Measurements from ENCODE around the gene SUCLA2. TPM values are rescaled to one million over a fixed set of nuclear protein-coding genes. Genes with fewer than 3 reads are reported as not detected.

SUCLA2 gene
- total RNA-seq, 5 donors from 2014 or later (not counting 1 experiment from before 2014, with no cell fraction given) = 22.7 to 31.2 (median 29.4) TPM

DNA sequence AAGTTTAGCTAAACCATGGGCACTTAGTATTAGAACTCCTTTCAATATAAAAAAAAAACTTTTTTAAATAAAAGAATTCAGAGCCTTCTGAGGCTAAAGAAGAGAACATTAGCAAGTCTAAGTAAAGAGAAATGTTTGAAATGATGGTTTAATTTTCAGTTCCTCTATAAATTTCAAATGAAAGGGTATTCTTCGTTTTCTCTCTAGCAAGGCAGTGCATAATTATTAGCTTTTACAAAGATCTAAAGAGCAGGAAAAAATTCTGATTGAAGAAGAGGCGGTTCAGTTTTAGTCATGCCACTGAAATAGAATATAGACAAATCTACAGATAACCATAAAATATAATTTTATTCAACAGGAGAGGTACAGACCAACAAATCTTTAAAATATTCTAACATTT lies 18.0 kb downstream of the SUCLA2 start:
- DNase-seq = no peak
- Mint-ChIP-seq H3K4me1 (peaks cover 0 to 11% (median 2%) of the 10 kb centered on the region in 3 donors), H3K36me3 (peaks cover 52% of the 10 kb centered on the region), H3K27ac (no peak overlapping the region), H3K27me3 (no peaks in the 10 kb centered on the region), H3K9me3 (no peaks in the 10 kb centered on the region), H3K4me3 (no peak overlapping the region)
- peaks cover 0 to 15% of the 10 kb centered on the region in 2 donors for H3K36me3 ChIP-seq (ENCODE audit: control insufficient read depth in 2 of 2, extremely low read depth in 1 of 2, insufficient read depth in 1 of 2, low read length in 1 of 2)
- CTCF ChIA-PET = no interaction called here
- no CpG with 5 or more reads among the region's 2 CpGs for WGBS (ENCODE audit: insufficient coverage)
- POLR2A ChIA-PET = no interaction called here
- H3K9me3 ChIP-seq = no peaks in the 10 kb centered on the region
- H3K4me3 ChIP-seq (ENCODE audit: control insufficient read depth in 1 of 2, extremely low read depth in 1 of 2, low read length in 1 of 2) = no peak overlapping the region
- H3K27ac ChIP-seq (ENCODE audit: low read length) = no peak overlapping the region
- ATAC-seq (replicated peaks in 1 of 4) = no peak
- no peaks in the 10 kb centered on the region for H3K27me3 ChIP-seq (replicated peaks in 1 of 2; ENCODE audit: control insufficient read depth in 2 of 2, extremely low read depth in 1 of 2, insufficient read depth in 2 of 2, low read length in 1 of 2)
- no peaks in the 10 kb centered on the region for H3K4me1 ChIP-seq (ENCODE audit: control insufficient read depth in 1 of 2, extremely low read depth in 1 of 2, insufficient read depth in 2 of 2, low read length in 2 of 2)

DNA sequence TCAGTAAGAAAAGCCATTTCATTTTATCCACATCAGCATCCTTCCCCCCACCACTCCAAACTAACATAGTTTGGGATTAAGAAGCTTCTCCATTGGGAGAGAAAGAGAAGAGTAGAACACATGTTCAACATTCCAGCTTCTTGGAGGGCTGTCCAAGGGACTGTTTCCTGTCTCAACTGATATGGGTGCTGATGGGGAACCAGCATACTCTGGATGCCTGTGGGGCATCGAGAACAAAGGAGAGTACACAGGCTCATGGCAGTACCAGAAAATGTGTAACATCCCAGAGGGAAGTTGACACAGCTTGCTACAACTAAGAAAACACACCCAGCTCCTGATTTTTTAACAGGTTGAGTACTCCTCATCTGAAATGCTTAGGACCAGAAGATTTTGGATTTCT lies 24.7 kb downstream of the SUCLA2 start:
- Mint-ChIP-seq H3K4me3 (no peak overlapping the region), H3K36me3 (peaks cover 77% of the 10 kb centered on the region), H3K27me3 (no peaks in the 10 kb centered on the region), H3K9me3 (peaks cover 0 to 11% (median 5%) of the 10 kb centered on the region in 3 donors), H3K27ac (no peak overlapping the region), H3K4me1 (peaks cover 2 to 16% (median 3%) of the 10 kb centered on the region in 3 donors)
- CTCF ChIA-PET = interaction anchor here in 1 of 2 donors (0.7 kb wide), 1 partner anchor 864 kb away, joined by 3 read pairs; no protein-coding TSS in a partner anchor
- H3K27ac ChIP-seq (ENCODE audit: low read length) = no peak overlapping the region
- POLR2A ChIA-PET = interaction anchor here in 1 of 2 donors (0.6 kb wide), 1 partner anchor 1057 kb away, joined by 3 read pairs; no protein-coding TSS in a partner anchor
- WGBS (ENCODE audit: insufficient coverage) = 100% methylated on average over 1 of the region's 1 CpG
- H3K27me3 ChIP-seq (replicated peaks in 1 of 2; ENCODE audit: control insufficient read depth in 2 of 2, extremely low read depth in 1 of 2, insufficient read depth in 2 of 2, low read length in 1 of 2) = no peaks in the 10 kb centered on the region
- H3K9me3 ChIP-seq = peaks cover 2% of the 10 kb centered on the region
- no peak for DNase-seq
- H3K4me1 ChIP-seq (ENCODE audit: control insufficient read depth in 1 of 2, extremely low read depth in 1 of 2, insufficient read depth in 2 of 2, low read length in 2 of 2) = no peaks in the 10 kb centered on the region
- ATAC-seq (replicated peaks in 1 of 4) = no peak
- H3K36me3 ChIP-seq (ENCODE audit: control insufficient read depth in 2 of 2, extremely low read depth in 1 of 2, insufficient read depth in 1 of 2, low read length in 1 of 2) = peaks cover 0 to 11% of the 10 kb centered on the region in 2 donors
- H3K4me3 ChIP-seq (ENCODE audit: control insufficient read depth in 1 of 2, extremely low read depth in 1 of 2, low read length in 1 of 2) = no peak overlapping the region

- H3K4me3 ChIP-seq (ENCODE audit: control insufficient read depth in 1 of 2, extremely low read depth in 1 of 2, low read length in 1 of 2) = no peak overlapping the region
- Mint-ChIP-seq H3K27me3 (no peaks in the 10 kb centered on the region), H3K9me3 (peaks cover 0 to 11% (median 4%) of the 10 kb centered on the region in 3 donors), H3K27ac (no peak overlapping the region), H3K36me3 (peaks cover 69% of the 10 kb centered on the region), H3K4me1 (no peaks in the 10 kb centered on the region), H3K4me3 (no peak overlapping the region)
- POLR2A ChIA-PET = interaction anchor here in 1 of 2 donors (0.7 kb wide), 1 partner anchor 628 kb away, joined by 7 read pairs; no protein-coding TSS in a partner anchor
- CTCF ChIA-PET = interaction anchor here in 1 of 2 donors (0.7 kb wide), 1 partner anchor 35 kb away, joined by 3 read pairs; no protein-coding TSS in a partner anchor
- H3K9me3 ChIP-seq = no peaks in the 10 kb centered on the region
- no peak for ATAC-seq (replicated peaks in 1 of 4)
- DNase-seq = no peak
- no peaks in the 10 kb centered on the region for H3K4me1 ChIP-seq (ENCODE audit: control insufficient read depth in 1 of 2, extremely low read depth in 1 of 2, insufficient read depth in 2 of 2, low read length in 2 of 2)
- H3K27ac ChIP-seq (ENCODE audit: low read length) = no peak overlapping the region
- no peaks in the 10 kb centered on the region for H3K27me3 ChIP-seq (replicated peaks in 1 of 2; ENCODE audit: control insufficient read depth in 2 of 2, extremely low read depth in 1 of 2, insufficient read depth in 2 of 2, low read length in 1 of 2)
- H3K36me3 ChIP-seq (ENCODE audit: control insufficient read depth in 2 of 2, extremely low read depth in 1 of 2, insufficient read depth in 1 of 2, low read length in 1 of 2) = peaks cover 9 to 35% of the 10 kb centered on the region in 2 donors
- no CpG with 5 or more reads among the region's 3 CpGs for WGBS (ENCODE audit: insufficient coverage)
These were observed 36.2 kb downstream of the SUCLA2 start for GRCh38 chr13:47964863-47965262.

DNA sequence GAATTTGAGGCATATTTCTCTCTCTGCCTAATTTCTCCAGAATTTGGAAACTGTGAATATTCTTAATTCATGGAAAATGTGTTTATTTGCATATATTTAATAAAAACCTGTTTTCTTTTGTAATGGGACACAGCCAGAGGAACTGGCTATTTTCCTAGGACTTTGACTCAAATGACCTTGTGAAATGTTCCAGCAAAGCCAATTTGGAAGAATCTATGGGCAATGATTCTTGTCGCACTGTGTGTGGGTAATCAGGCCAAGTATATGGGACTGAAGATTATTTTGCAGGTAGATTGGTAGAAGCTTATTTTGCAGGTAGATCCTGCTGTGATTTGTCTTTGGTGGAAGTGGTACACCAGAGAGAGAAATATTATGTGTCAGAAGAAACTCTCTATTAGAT lies 38.8 kb downstream of the SUCLA2 start:
- Mint-ChIP-seq H3K27me3 (no peaks in the 10 kb centered on the region), H3K27ac (no peak overlapping the region), H3K4me1 (no peaks in the 10 kb centered on the region), H3K36me3 (peaks cover 80% of the 10 kb centered on the region), H3K9me3 (peaks cover 0 to 23% (median 14%) of the 10 kb centered on the region in 3 donors), H3K4me3 (no peak overlapping the region)
- H3K4me3 ChIP-seq (ENCODE audit: control insufficient read depth in 1 of 2, extremely low read depth in 1 of 2, low read length in 1 of 2) = no peak overlapping the region
- H3K27ac ChIP-seq (ENCODE audit: low read length) = no peak overlapping the region
- no peaks in the 10 kb centered on the region for H3K4me1 ChIP-seq (ENCODE audit: control insufficient read depth in 1 of 2, extremely low read depth in 1 of 2, insufficient read depth in 2 of 2, low read length in 2 of 2)
- ChIA-PET CTCF (no interaction called here), POLR2A (interaction anchor here in 1 of 2 donors (0.6 kb wide), 1 partner anchor 43 kb away, joined by 4 read pairs; no protein-coding TSS in a partner anchor)
- H3K27me3 ChIP-seq (replicated peaks in 1 of 2; ENCODE audit: control insufficient read depth in 2 of 2, extremely low read depth in 1 of 2, insufficient read depth in 2 of 2, low read length in 1 of 2) = no peaks in the 10 kb centered on the region
- peaks cover 9 to 44% of the 10 kb centered on the region in 2 donors for H3K36me3 ChIP-seq (ENCODE audit: control insufficient read depth in 2 of 2, extremely low read depth in 1 of 2, insufficient read depth in 1 of 2, low read length in 1 of 2)
- ATAC-seq (replicated peaks in 1 of 4) = no peak
- H3K9me3 ChIP-seq = peaks cover 3% of the 10 kb centered on the region
- no peak for DNase-seq
- WGBS (ENCODE audit: insufficient coverage) = no CpG with 5 or more reads among the region's 1 CpG

- peaks cover 15 to 54% of the 10 kb centered on the region in 2 donors for H3K36me3 ChIP-seq (ENCODE audit: control insufficient read depth in 2 of 2, extremely low read depth in 1 of 2, insufficient read depth in 1 of 2, low read length in 1 of 2)
- H3K36me3 Mint-ChIP-seq = peaks cover 84% of the 10 kb centered on the region
- no peaks in the 10 kb centered on the region for H3K27me3 Mint-ChIP-seq
- 100% methylated on average over 1 of the region's 4 CpGs for WGBS (ENCODE audit: insufficient coverage)
- no peaks in the 10 kb centered on the region for H3K4me1 Mint-ChIP-seq
- no peaks in the 10 kb centered on the region for H3K27me3 ChIP-seq (replicated peaks in 1 of 2; ENCODE audit: control insufficient read depth in 2 of 2, extremely low read depth in 1 of 2, insufficient read depth in 2 of 2, low read length in 1 of 2)
- peaks cover 8% of the 10 kb centered on the region for H3K9me3 ChIP-seq
- no peak overlapping the region for H3K27ac ChIP-seq (ENCODE audit: low read length)
- no peak overlapping the region for H3K4me3 ChIP-seq (ENCODE audit: control insufficient read depth in 1 of 2, extremely low read depth in 1 of 2, low read length in 1 of 2)
- no peak overlapping the region for H3K27ac Mint-ChIP-seq
- no peaks in the 10 kb centered on the region for H3K4me1 ChIP-seq (ENCODE audit: control insufficient read depth in 1 of 2, extremely low read depth in 1 of 2, insufficient read depth in 2 of 2, low read length in 2 of 2)
- peaks cover 4 to 39% (median 24%) of the 10 kb centered on the region in 3 donors for H3K9me3 Mint-ChIP-seq
- H3K4me3 Mint-ChIP-seq = no peak overlapping the region
- CTCF ChIA-PET = no interaction called here
- ATAC-seq (replicated peaks in 1 of 4) = no peak
- no peak for DNase-seq
- POLR2A ChIA-PET = interaction anchor here in 1 of 2 donors (0.5 kb wide), 1 partner anchor 1543 kb away, joined by 4 read pairs; no protein-coding TSS in a partner anchor
These were observed 41.4 kb downstream of the SUCLA2 start for GRCh38 chr13:47959468-47960247.

GRCh38 chr13:47957073-47957472 lies 44.0 kb downstream of the SUCLA2 start:
- ATAC-seq (replicated peaks in 1 of 4) = no peak
- H3K9me3 ChIP-seq = peaks cover 8% of the 10 kb centered on the region
- ChIA-PET CTCF (no interaction called here), POLR2A (no interaction called here)
- peaks cover 4 to 39% (median 24%) of the 10 kb centered on the region in 3 donors for H3K9me3 Mint-ChIP-seq
- H3K4me3 Mint-ChIP-seq = no peak overlapping the region
- WGBS (ENCODE audit: insufficient coverage) = 88% methylated on average over 4 of the region's 5 CpGs
- H3K4me1 Mint-ChIP-seq = no peaks in the 10 kb centered on the region
- peaks cover 6 to 42% of the 10 kb centered on the region in 2 donors for H3K36me3 ChIP-seq (ENCODE audit: control insufficient read depth in 2 of 2, extremely low read depth in 1 of 2, insufficient read depth in 1 of 2, low read length in 1 of 2)
- DNase-seq = no peak
- no peaks in the 10 kb centered on the region for H3K4me1 ChIP-seq (ENCODE audit: control insufficient read depth in 1 of 2, extremely low read depth in 1 of 2, insufficient read depth in 2 of 2, low read length in 2 of 2)
- peaks cover 89% of the 10 kb centered on the region for H3K36me3 Mint-ChIP-seq
- H3K27me3 ChIP-seq (replicated peaks in 1 of 2; ENCODE audit: control insufficient read depth in 2 of 2, extremely low read depth in 1 of 2, insufficient read depth in 2 of 2, low read length in 1 of 2) = no peaks in the 10 kb centered on the region
- H3K27ac Mint-ChIP-seq = no peak overlapping the region
- H3K4me3 ChIP-seq (ENCODE audit: control insufficient read depth in 1 of 2, extremely low read depth in 1 of 2, low read length in 1 of 2) = no peak overlapping the region
- no peak overlapping the region for H3K27ac ChIP-seq (ENCODE audit: low read length)
- no peaks in the 10 kb centered on the region for H3K27me3 Mint-ChIP-seq
